GM12874 (cell line): ENCODE results near the gene PLXNB3.

Experiments
- CTCF ChIP-seq: IDR thresholded peaks from 2 replicates; pipeline ENCODE4 v1.5.1; 2011; ENCODE audit warnings: low read depth, mild to moderate bottlenecking, control low read depth, low read length, moderate library complexity; ENCODE audit not compliant: insufficient read depth

Gene PLXNB3

GRCh38 chrX:153744210-153745066, 19.6 kb upstream of the PLXNB3 start:
- peak; percentile 32; the same call in 1 of the 2 replicates for TF ChIP-seq CTCF

GRCh38 chrX:153746359-153746758, 17.7 kb upstream of the PLXNB3 start:
- TF ChIP-seq CTCF: no peak

GRCh38 chrX:153750127-153750774, 13.8 kb upstream of the PLXNB3 start:
- TF ChIP-seq CTCF: no peak

- no peak for TF ChIP-seq CTCF
Observed at GRCh38 chrX:153755136-153755535, 8.9 kb upstream of the PLXNB3 start.

GRCh38 chrX:153761863-153762262, 2.2 kb upstream of the PLXNB3 start:
- no peak for TF ChIP-seq CTCF

- TF ChIP-seq CTCF: no peak
Observed at GRCh38 chrX:153762626-153763173, 1.3 kb upstream of the PLXNB3 start.

GRCh38 chrX:153763298-153763932, 634 bp upstream of the PLXNB3 start:
- TF ChIP-seq CTCF: no peak
